HG02870 (cell line): ENCODE results near the gene TTC19.
"Not testable (repeated sequence)": the region's sequence is repeated elsewhere in the genome, so short reads cannot be mapped to it uniquely, and the experiment has no call there.

Source experiments
- ATAC-seq: cut with Tn5 transposase; IDR thresholded peaks from one replicate; pipeline ENCODE4 v1.9.1; 2021; ENCODE audit warnings: mild to moderate bottlenecking, moderate library complexity; ENCODE audit not compliant: unreplicated experiment

TTC19 gene

GRCh38 chr17:16026895-16027294 is 27.3 kb downstream of the TTC19 start:
- ATAC-seq, result no peak

- ATAC-seq, result peak; percentile 93
Measured at GRCh38 chr17:16027708-16028584, 28.3 kb downstream of the TTC19 start.

GRCh38 chr17:16033729-16034349 is 34.2 kb downstream of the TTC19 start:
- ATAC-seq, result no peak

- no peak for ATAC-seq
Measured at GRCh38 chr17:16036261-16036660, 36.6 kb downstream of the TTC19 start.

- no peak for ATAC-seq
Measured at GRCh38 chr17:16037636-16038035, 38.0 kb downstream of the TTC19 start.

- ATAC-seq, result no peak
Measured at GRCh38 chr17:16040710-16041251, 41.2 kb downstream of the TTC19 start.

- no peak for ATAC-seq
Measured at GRCh38 chr17:16044487-16044886, 44.9 kb downstream of the TTC19 start.

GRCh38 chr17:16046966-16047365 is 47.3 kb downstream of the TTC19 start:
- ATAC-seq, result no peak

- no peak for ATAC-seq
Measured at GRCh38 chr17:16048811-16049449, 49.3 kb downstream of the TTC19 start.

- no peak for ATAC-seq
Measured at GRCh38 chr17:16050844-16051243, 51.2 kb downstream of the TTC19 start.

- ATAC-seq, result no peak
Measured at GRCh38 chr17:16052486-16052885, 52.9 kb downstream of the TTC19 start.

- not testable (repeated sequence) for ATAC-seq
Measured at GRCh38 chr17:16055139-16055538, 55.5 kb downstream of the TTC19 start.

- ATAC-seq, result no peak
Measured at GRCh38 chr17:16061631-16062030, 62.0 kb downstream of the TTC19 start.

- ATAC-seq, result no peak
Measured at GRCh38 chr17:16066125-16066524, 66.5 kb downstream of the TTC19 start.

- ATAC-seq, result no peak
Measured at GRCh38 chr17:16068323-16068722, 68.7 kb downstream of the TTC19 start.

GRCh38 chr17:16072031-16072430 is 72.4 kb downstream of the TTC19 start:
- ATAC-seq, result no peak

GRCh38 chr17:16073845-16074244 is 74.2 kb downstream of the TTC19 start:
- no peak for ATAC-seq

GRCh38 chr17:16074423-16074822 is 74.8 kb downstream of the TTC19 start:
- ATAC-seq, result no peak

- no peak for ATAC-seq
Measured at GRCh38 chr17:16075949-16076348, 76.3 kb downstream of the TTC19 start.
